Ovary (tissue), 9 donors: Measurements from ENCODE around the gene C1orf56. TPM values are rescaled to one million over a fixed set of nuclear protein-coding genes. Genes with fewer than 3 reads are reported as not detected.

Experiments used
- DNase-seq, 5 donors: peaks; one replicate each; pipeline ENCODE4 v3.0.0-alpha.2; 2019 to 2020
- H3K27ac ChIP-seq, 2 donors: fragments of 200-600 bp; one replicate each; pipeline versions ENCODE4 v1.5.1 to v1.8.0; 2019 to 2022
- H3K27me3 ChIP-seq: fragments of 200-600 bp; one replicate; pipeline ENCODE4 v1.8.0; 2022
- H3K36me3 ChIP-seq: fragments of 200-600 bp; sonication (generic); one replicate; pipeline ENCODE4 v1.5.1; 2019
- H3K4me1 ChIP-seq: one replicate; pipeline ENCODE4 v1.8.1; 2013; ENCODE audit warnings: mild to moderate bottlenecking, moderate library complexity; ENCODE audit not compliant: insufficient read depth
- H3K4me3 ChIP-seq: fragments of 200-600 bp; sonication (generic); one replicate; pipeline ENCODE4 v1.5.1; 2017
- H3K9me3 ChIP-seq, 2 donors: fragments of 200-600 bp in 1 of 2; sonication (generic) in 1 of 2; one replicate each; pipeline versions ENCODE4 v1.5.1 to v1.8.1; 2013 to 2019; ENCODE audit warnings: mild to moderate bottlenecking in 1 of 2, moderate library complexity in 1 of 2
- EP300 ChIP-seq: sonication (generic); formaldehyde crosslinking; IDR thresholded peaks from one replicate; pipeline ENCODE4 v1.6.1; 2017; ENCODE audit warnings: antibody characterized with exemption
- POLR2A ChIP-seq: fragments of 450-650 bp; IDR thresholded peaks from one replicate; pipeline ENCODE4 v1.6.1; 2017; ENCODE audit warnings: antibody characterized with exemption, mild to moderate bottlenecking, moderate library complexity
- WGBS, 3 donors: extraction: QIAGEN DNeasy Blood & Tissue Kit in 1 of 3; methylation state at CpG; one replicate each; pipeline versions ENCODE4 v1.1.5 to v1.1.7; 2013 to 2017; 5-methylcytosine and 5-hydroxymethylcytosine counted together
- intact Hi-C, 4 donors: fragments of 100-400 bp; cut with DNase I; formaldehyde crosslinking; loops; one replicate each; pipeline versions ENCODE4 v1.11.0 to v1.15.1; 2022 to 2023
- polyA plus RNA-seq, 2 donors: library from polyadenylated mRNA; stranded (reverse); fragments of 200-250 nt in 1 of 2; fragments of 350-450 nt in 1 of 2; fragmentation: Illumina TruSeq in 1 of 2; extraction: RNeasy Lipid Tissue Mini Kit (QIAGEN cat#74804) in 1 of 2; gene quantifications; one replicate each; pipeline ENCODE4 v1.2.3, GENCODE V29; 2013 to 2014
- total RNA-seq, 7 donors: library from RNA; depleted of rRNA in 2 of 7; stranded (reverse); fragments of >200 nt in 2 of 7; fragmentation: NEBNext Ultra II Directional in 3 of 7; extraction: Animal tissue kit (Norgen Biotek cat#: 25700) in 3 of 7; gene quantifications; one replicate each; pipeline versions ENCODE4 v1.1.0 to v1.2.4, GENCODE V29; 2016 to 2023
- TF ChIP-seq, protein P1 (sequence below), 3 donors: fragments of 450-650 bp in 2 of 3; fragments of 200-600 bp in 1 of 3; IDR thresholded peaks; one replicate each; pipeline versions ENCODE4 v1.5.1 to v1.8.0; 2016 to 2022; ENCODE audit warnings: antibody characterized with exemption in 3 of 3, mild to moderate bottlenecking in 1 of 3
- donor health status: DM: no; HTN: no; CAD: no; lungs with moderate emphysema.
- donor health status: DM: no; HTN: no; CAD: no.
- donor health status: Bipolar disorder and iron deficiency.
- donor health status: DM: yes; HTN: yes; CAD: no.
- donor health status: DM: no; HTN: no; CAD: no.
- donor health status: DM: yes; HTN: yes; CAD: no.

Gene C1orf56
- total and polyA plus RNA-seq, 9 donors = 2.6 to 9.1 (median 6.6) TPM

DNA sequence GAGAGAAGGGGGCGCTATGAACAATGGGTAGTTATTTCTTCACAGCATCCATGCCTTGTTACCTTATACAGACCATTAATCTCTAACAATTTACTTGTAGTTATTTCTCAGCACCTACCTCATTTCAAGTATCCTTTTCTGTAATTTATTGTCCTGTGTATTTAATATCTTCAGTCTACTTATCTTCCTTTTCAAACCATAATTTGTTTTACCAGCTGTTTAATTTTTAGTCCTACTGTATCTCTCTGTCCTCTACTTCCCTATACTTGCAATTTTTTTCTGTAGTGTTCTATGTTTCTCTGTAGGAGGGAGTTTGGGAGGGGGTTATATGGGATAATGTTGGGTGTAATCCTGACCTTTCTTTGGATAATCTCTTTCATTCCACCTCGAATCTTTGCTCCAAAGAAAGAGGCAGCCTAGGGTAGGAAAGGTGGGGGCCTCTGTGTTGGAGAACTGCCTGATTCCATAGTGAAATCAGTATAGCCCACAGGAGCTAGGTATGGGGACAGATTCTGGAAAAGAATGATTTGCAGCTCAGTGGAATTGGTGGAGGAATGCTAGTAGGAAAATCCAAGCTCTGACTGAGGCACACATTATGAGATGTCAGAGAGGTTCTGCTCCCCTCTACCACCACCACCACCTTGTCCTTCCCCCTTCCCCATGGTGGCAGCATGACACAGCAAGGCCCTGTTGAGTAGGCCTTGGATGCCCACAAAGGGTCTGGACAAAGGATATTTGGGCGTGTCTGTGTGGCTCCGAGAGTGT lies 13.3 kb downstream of the C1orf56 start:
- no peak for DNase-seq
- TF ChIP-seq, protein P1, sequence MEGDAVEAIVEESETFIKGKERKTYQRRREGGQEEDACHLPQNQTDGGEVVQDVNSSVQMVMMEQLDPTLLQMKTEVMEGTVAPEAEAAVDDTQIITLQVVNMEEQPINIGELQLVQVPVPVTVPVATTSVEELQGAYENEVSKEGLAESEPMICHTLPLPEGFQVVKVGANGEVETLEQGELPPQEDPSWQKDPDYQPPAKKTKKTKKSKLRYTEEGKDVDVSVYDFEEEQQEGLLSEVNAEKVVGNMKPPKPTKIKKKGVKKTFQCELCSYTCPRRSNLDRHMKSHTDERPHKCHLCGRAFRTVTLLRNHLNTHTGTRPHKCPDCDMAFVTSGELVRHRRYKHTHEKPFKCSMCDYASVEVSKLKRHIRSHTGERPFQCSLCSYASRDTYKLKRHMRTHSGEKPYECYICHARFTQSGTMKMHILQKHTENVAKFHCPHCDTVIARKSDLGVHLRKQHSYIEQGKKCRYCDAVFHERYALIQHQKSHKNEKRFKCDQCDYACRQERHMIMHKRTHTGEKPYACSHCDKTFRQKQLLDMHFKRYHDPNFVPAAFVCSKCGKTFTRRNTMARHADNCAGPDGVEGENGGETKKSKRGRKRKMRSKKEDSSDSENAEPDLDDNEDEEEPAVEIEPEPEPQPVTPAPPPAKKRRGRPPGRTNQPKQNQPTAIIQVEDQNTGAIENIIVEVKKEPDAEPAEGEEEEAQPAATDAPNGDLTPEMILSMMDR (IDR thresholded peaks at IDR 0.05) = no peak
- TF ChIP-seq POLR2A (no peak), EP300 (no peak)
- Histone ChIP-seq H3K36me3 (no peaks in the 10 kb centered on the region), H3K4me3 (peak overlapping the region; percentile 95), H3K9me3 (no peaks in the 10 kb centered on the region), H3K4me1 (peaks cover 13% of the 10 kb centered on the region), H3K27me3 (no peaks in the 10 kb centered on the region), H3K27ac (no peak overlapping the region)
- intact Hi-C loops = no loop called here
- 51 to 53% (median 53%) methylated on average over 4 of the region's 4 CpGs for WGBS, 3 donors

DNA sequence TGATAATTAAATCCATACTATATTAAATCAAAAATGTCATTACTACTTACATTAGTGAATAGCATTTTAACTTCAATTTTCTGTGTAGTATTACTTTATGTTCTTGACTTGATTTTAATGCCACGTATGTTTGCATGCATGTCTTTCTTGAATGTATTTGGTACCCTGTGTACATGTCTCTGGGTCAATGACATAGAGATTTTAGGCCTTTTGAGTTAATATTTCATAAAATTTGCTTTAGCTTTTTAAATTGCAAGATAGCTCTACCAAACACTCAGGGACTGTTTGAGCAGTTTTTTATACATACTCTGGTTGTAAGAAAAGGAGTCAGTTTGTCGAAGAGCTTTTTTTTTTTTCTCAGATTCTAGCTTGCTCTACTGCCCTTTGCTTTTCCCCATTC lies 14.2 kb downstream of the C1orf56 start:
- H3K4me3 ChIP-seq = no peak overlapping the region
- 72 to 87% (median 85%) methylated on average over 2 of the region's 2 CpGs for WGBS, 3 donors
- H3K36me3 ChIP-seq = no peaks in the 10 kb centered on the region
- H3K27ac ChIP-seq = no peak overlapping the region
- no peak for DNase-seq
- intact Hi-C loops = no loop called here
- no peak for TF ChIP-seq EP300
- no peak for TF ChIP-seq POLR2A
- TF ChIP-seq, protein P1 (IDR thresholded peaks at IDR 0.05) = no peak
- peaks cover 13% of the 10 kb centered on the region for H3K4me1 ChIP-seq
- H3K27me3 ChIP-seq = no peaks in the 10 kb centered on the region
- H3K9me3 ChIP-seq = no peaks in the 10 kb centered on the region

DNA sequence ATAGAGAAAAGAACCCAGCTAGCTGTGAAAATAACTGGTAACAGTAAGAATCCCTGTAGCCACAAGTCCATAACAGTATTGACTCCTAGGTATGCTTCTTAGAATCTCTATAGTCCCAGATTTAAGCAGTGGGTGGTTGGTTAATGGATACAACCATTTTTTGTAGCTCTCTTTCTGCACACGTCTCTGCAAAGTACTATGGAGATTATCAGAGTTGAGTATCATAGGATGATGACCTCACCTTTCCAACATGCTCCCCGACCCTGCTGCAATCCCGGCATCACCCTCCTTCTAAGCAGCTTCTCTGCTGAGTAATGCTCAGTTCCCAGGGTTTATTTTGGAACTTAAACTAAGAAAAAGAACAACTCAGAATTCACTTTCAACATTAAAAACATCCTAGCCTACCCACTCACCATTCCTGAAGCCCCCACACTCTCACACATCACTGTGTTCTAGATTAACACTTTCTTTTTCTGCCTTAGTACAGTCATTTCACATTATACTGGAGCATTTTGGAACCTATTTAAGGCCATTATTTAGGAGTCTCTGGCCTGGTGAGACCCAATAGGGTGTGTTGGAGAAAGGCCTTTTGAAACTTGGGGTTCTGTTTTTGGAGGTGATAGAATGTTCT lies 15.3 kb downstream of the C1orf56 start:
- TF ChIP-seq, protein P1 (IDR thresholded peaks at IDR 0.05) = no peak
- no peak for TF ChIP-seq POLR2A
- TF ChIP-seq EP300 = no peak
- no peak for DNase-seq
- no peak overlapping the region for H3K27ac ChIP-seq

DNA sequence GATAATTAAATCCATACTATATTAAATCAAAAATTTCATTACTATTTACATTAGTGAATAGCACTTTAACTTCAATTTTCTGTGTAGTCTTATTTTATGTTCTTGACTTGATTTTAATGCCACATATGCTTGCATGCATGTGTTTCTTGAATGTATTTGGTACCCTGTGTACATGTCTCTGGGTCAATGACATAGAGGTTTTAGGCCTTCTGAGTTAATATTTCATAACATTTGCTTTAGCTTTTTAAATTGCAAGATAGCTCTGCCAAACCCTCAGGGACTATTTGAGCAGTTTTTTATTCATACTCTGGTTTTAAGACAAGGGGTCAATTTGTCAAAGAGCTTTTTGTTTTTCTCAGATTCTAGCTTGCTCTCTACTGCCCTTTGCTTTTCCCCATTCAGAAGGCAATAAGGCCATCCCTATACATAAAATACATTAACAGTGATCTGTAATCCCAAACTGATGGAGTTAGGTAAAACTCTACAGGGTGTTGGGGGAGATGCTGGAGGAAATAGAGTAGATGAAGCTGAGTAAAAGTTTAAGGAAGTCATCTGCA lies 17.6 kb downstream of the C1orf56 start:
- Histone ChIP-seq H3K4me3 (no peak overlapping the region), H3K27ac (no peak overlapping the region), H3K36me3 (no peaks in the 10 kb centered on the region), H3K9me3 (no peaks in the 10 kb centered on the region), H3K27me3 (no peaks in the 10 kb centered on the region), H3K4me1 (peaks cover 2% of the 10 kb centered on the region)
- TF ChIP-seq POLR2A (no peak), EP300 (no peak)
- TF ChIP-seq, protein P1 (IDR thresholded peaks at IDR 0.05) = no peak
- DNase-seq = no peak
- intact Hi-C loops = no loop called here

More for the DNA sequence above, 15.3 kb downstream of the C1orf56 start:
- H3K36me3 ChIP-seq = no peaks in the 10 kb centered on the region
- peaks cover 8% of the 10 kb centered on the region for H3K4me1 ChIP-seq
- H3K9me3 ChIP-seq = no peaks in the 10 kb centered on the region
- intact Hi-C loops = no loop called here
- H3K4me3 ChIP-seq = no peak overlapping the region
- no peaks in the 10 kb centered on the region for H3K27me3 ChIP-seq
- 57 to 76% (median 67%) methylated on average over 3 of the region's 3 CpGs for WGBS, 3 donors
